Keratinocyte (primary cell): ENCODE measurements around the gene MAPT. TPM values are rescaled to one million over a fixed set of nuclear protein-coding genes. Genes with fewer than 3 reads are reported as not detected.

Experiments
- DNase-seq: peaks from one replicate; pipeline ENCODE4 v3.0.0-alpha.2; 2011; ENCODE audit warnings: low read depth, missing footprints, low spot score
- FAIRE-seq: peaks from 2 replicates; lab custom pipeline; 2011; peaks lifted over from hg19 to GRCh38; lab: Jason Lieb, UNC
- H2AFZ ChIP-seq: 2 replicates; pipeline ENCODE4 v1.6.0; 2012; ENCODE audit warnings: low read length, control low read depth, inconsistent platforms; ENCODE audit not compliant: control insufficient read depth
- H3K27ac ChIP-seq: 2 replicates; pipeline ENCODE4 v1.5.1; 2011; ENCODE audit warnings: low read length; ENCODE audit not compliant: control insufficient read depth, insufficient read depth
- H3K27me3 ChIP-seq: 3 replicates; pipeline ENCODE4 v1.6.0; 2011; ENCODE audit warnings: low read length; ENCODE audit not compliant: control insufficient read depth, insufficient read depth; ENCODE audit errors: extremely low read depth
- H3K36me3 ChIP-seq, 2 experiments: 2 replicates in 1 of 2; 3 replicates in 1 of 2; pipeline ENCODE4 v1.5.1; 2011; ENCODE audit warnings: low read length in 2 of 2, mild to moderate bottlenecking in 1 of 2; ENCODE audit not compliant: control insufficient read depth in 2 of 2, insufficient read depth in 2 of 2; ENCODE audit errors: extremely low read depth in 1 of 2
- H3K4me1 ChIP-seq: 3 replicates; pipeline ENCODE4 v1.5.1; 2011; ENCODE audit warnings: low read length; ENCODE audit not compliant: control insufficient read depth, insufficient read depth; ENCODE audit errors: extremely low read depth
- H3K4me2 ChIP-seq: 3 replicates; pipeline ENCODE4 v1.6.0; 2011; ENCODE audit warnings: low read depth, low read length; ENCODE audit not compliant: control insufficient read depth, insufficient read depth; ENCODE audit errors: extremely low read depth
- H3K4me3 ChIP-seq, 3 experiments: fragments of 200-600 bp in 1 of 3; sonication (generic) in 1 of 3; 2 replicates in 2 of 3; 3 replicates in 1 of 3; pipeline ENCODE4 v1.5.1; 2011 to 2016; ENCODE audit warnings: low read length in 3 of 3, mild to moderate bottlenecking in 3 of 3, control low read depth in 2 of 3, inconsistent platforms in 1 of 3, low read depth in 1 of 3, mixed read lengths in 1 of 3, mixed run types in 1 of 3, moderate library complexity in 1 of 3; ENCODE audit not compliant: control insufficient read depth in 2 of 3, insufficient read depth in 2 of 3; ENCODE audit errors: extremely low read depth in 1 of 3
- H3K79me2 ChIP-seq: 2 replicates; pipeline ENCODE4 v1.6.0; 2012; ENCODE audit warnings: low read length; ENCODE audit not compliant: control insufficient read depth, insufficient read depth
- H3K9ac ChIP-seq: 3 replicates; pipeline ENCODE4 v1.6.0; 2011; ENCODE audit warnings: low read length; ENCODE audit not compliant: control insufficient read depth, insufficient read depth; ENCODE audit errors: extremely low read depth
- H3K9me1 ChIP-seq: 3 replicates; pipeline ENCODE4 v1.6.0; 2011; ENCODE audit warnings: low read length; ENCODE audit not compliant: control insufficient read depth, insufficient read depth; ENCODE audit errors: extremely low read depth
- H3K9me3 ChIP-seq: 2 replicates; pipeline ENCODE4 v1.5.1; 2012; ENCODE audit warnings: low read depth, low read length; ENCODE audit not compliant: control insufficient read depth
- H4K20me1 ChIP-seq: 3 replicates; pipeline ENCODE4 v1.6.0; 2011; ENCODE audit warnings: low read length; ENCODE audit not compliant: control insufficient read depth, insufficient read depth; ENCODE audit errors: extremely low read depth
- EZH2 ChIP-seq: IDR thresholded peaks from one replicate; pipeline ENCODE4 v1.6.1; 2012; ENCODE audit warnings: inconsistent platforms, mild to moderate bottlenecking, low read length, moderate library complexity
- dilution Hi-C: fragments of 300-500 bp; cut with MboI; formaldehyde crosslinking; loops from one replicate; pipeline ENCODE4 v1.7.0; 2020; ENCODE audit warnings: low sequenced_read_pairs; ENCODE audit not compliant: extremely low pct_ligation_motif_present
- polyA plus RNA-seq, 5 experiments: library from polyadenylated mRNA; depleted of rRNA in 3 of 5; stranded (reverse) in 3 of 5; stranded (forward) in 1 of 5; unstranded in 1 of 5; fragments of >200 nt; gene quantifications; 1 replicate in 1 of 5; 2 replicates in 3 of 5; 3 replicates in 1 of 5; pipeline versions ENCODE4 v1.2.1 to v1.2.3, GENCODE V29; 2011 to 2012; ENCODE audit warnings: missing spikeins in 2 of 5, low read depth in 1 of 5, low replicate concordance in 1 of 5
- TF ChIP-seq, protein P1 (sequence below), 3 experiments: IDR thresholded peaks in 1 of 3; conservative IDR thresholded peaks in 1 of 3; optimal IDR thresholded peaks in 1 of 3; 2 replicates in 2 of 3; 3 replicates in 1 of 3; pipeline versions ENCODE3 to v1.5.1; 2011; ENCODE audit warnings: low read length in 3 of 3, mild to moderate bottlenecking in 3 of 3, moderate library complexity in 2 of 3, control low read depth in 1 of 3, inconsistent platforms in 1 of 3; ENCODE audit not compliant: insufficient read depth in 2 of 3; ENCODE audit errors: extremely low read depth in 1 of 3

The MAPT gene
- polyA plus RNA-seq, 1 donor (not counting 4 experiments of a cell fraction or from before 2014, with no cell fraction given), result 0.08 TPM

DNA sequence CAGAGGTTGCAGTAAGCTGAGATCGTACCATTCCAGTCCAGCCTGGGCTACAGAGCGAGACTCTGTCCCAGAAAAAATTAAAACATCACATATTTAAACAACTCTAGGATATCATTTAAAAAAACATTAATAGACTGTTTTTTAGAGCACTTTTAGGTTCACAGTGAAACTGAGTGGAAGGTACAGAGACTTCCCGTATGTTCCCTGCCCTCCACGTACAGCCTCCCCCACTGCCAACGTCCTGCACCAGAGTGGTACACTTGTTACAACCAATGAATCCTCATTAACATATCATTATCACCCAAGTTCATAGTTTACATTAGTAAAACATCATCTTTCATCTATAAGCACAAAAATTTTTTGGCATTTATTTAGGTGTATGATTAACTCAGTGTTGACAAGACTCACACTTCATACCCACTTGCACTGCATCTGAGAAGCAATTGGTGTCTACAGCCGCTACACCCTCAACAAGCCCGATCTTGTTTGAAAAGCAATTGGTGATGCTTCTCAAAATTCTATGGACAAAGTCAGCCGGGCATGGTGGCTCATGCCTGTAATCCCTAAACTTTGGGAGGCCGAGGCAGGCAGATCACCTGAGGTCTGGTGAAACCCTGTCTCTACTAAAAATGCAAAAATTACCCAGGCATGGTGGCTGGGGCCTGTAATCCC is 64.8 kb downstream of the MAPT start:
- Histone ChIP-seq H3K9me1 (no peaks in the 10 kb centered on the region), H3K4me1 (no peaks in the 10 kb centered on the region), H3K4me3 (no peak overlapping the region), H3K27me3 (no peaks in the 10 kb centered on the region), H4K20me1 (no peaks in the 10 kb centered on the region), H3K36me3 (no peaks in the 10 kb centered on the region), H3K4me2 (no peak overlapping the region), H3K9me3 (no peaks in the 10 kb centered on the region), H2AFZ (no peak overlapping the region), H3K27ac (no peak overlapping the region), H3K9ac (no peak overlapping the region), H3K79me2 (no peaks in the 10 kb centered on the region)
- no peak for DNase-seq
- dilution Hi-C loops, result no loop called here
- TF ChIP-seq, protein P1, sequence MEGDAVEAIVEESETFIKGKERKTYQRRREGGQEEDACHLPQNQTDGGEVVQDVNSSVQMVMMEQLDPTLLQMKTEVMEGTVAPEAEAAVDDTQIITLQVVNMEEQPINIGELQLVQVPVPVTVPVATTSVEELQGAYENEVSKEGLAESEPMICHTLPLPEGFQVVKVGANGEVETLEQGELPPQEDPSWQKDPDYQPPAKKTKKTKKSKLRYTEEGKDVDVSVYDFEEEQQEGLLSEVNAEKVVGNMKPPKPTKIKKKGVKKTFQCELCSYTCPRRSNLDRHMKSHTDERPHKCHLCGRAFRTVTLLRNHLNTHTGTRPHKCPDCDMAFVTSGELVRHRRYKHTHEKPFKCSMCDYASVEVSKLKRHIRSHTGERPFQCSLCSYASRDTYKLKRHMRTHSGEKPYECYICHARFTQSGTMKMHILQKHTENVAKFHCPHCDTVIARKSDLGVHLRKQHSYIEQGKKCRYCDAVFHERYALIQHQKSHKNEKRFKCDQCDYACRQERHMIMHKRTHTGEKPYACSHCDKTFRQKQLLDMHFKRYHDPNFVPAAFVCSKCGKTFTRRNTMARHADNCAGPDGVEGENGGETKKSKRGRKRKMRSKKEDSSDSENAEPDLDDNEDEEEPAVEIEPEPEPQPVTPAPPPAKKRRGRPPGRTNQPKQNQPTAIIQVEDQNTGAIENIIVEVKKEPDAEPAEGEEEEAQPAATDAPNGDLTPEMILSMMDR (optimal IDR thresholded peaks at IDR 0.05 in 1 of 3, IDR thresholded peaks at IDR 0.05 in 1 of 3, conservative IDR thresholded peaks at IDR 0.05 in 1 of 3; ENCODE audit: extremely low read depth in 1 of 3, insufficient read depth in 2 of 3, low read length in 3 of 3), result no peak
- no peak for TF ChIP-seq EZH2
- no peak for FAIRE-seq

DNA sequence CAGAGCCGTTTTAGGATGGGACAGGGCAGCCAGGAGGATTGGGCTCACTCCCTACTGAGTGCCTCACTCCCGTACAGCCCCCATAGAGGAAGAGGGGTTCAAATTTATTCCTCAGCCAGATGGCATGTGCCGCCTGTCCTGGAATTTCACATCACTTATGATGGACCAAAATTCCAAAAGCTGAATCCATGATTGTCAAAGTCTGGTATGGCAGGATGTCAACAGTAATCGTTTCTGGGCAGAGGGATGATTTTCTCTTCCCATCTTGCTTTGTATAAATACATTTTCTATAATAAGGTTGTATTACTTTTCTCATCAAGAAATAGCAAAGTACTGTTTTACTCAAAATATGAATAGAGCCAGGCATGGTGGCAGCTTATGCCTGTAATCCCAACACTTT is 66.0 kb downstream of the MAPT start:
- TF ChIP-seq EZH2, result no peak
- TF ChIP-seq, protein P1 (optimal IDR thresholded peaks at IDR 0.05 in 1 of 3, IDR thresholded peaks at IDR 0.05 in 1 of 3, conservative IDR thresholded peaks at IDR 0.05 in 1 of 3; ENCODE audit: extremely low read depth in 1 of 3, insufficient read depth in 2 of 3, low read length in 3 of 3), result no peak
- H3K9ac ChIP-seq, result no peak overlapping the region

More for the DNA sequence above, 66.0 kb downstream of the MAPT start:
- no peaks in the 10 kb centered on the region for H3K79me2 ChIP-seq
- DNase-seq (no peak), FAIRE-seq (no peak)
- H3K9me3 ChIP-seq, result no peaks in the 10 kb centered on the region
- peaks cover 5% of the 10 kb centered on the region for H3K27me3 ChIP-seq
- no peak overlapping the region for H2AFZ ChIP-seq
- no peaks in the 10 kb centered on the region for H3K36me3 ChIP-seq
- H3K4me3 ChIP-seq, result no peak overlapping the region
- no peaks in the 10 kb centered on the region for H4K20me1 ChIP-seq
- H3K27ac ChIP-seq, result no peak overlapping the region
- H3K9me1 ChIP-seq, result no peaks in the 10 kb centered on the region
- H3K4me2 ChIP-seq, result no peak overlapping the region
- no peaks in the 10 kb centered on the region for H3K4me1 ChIP-seq
- dilution Hi-C loops, result no loop called here
